Measurements from ENCODE around the gene BHLHE40. TPM values are rescaled to one million over a fixed set of nuclear protein-coding genes. Genes with fewer than 3 reads are reported as not detected.

Gene BHLHE40
- total and polyA plus RNA-seq, 2 of the 13 experiments (the other 11 are each of a cell fraction or from before 2014, with no cell fraction given), result 1.8 to 51.0 TPM

- TF ChIP-seq BATF2 (CRISPR knock-in tag; IDR thresholded peaks at IDR 0.05) (no peak), KLF6 (CRISPR knock-in tag; IDR thresholded peaks at IDR 0.05) (peak; percentile 91), ZNF816 (CRISPR knock-in tag; IDR thresholded peaks at IDR 0.05; ENCODE audit: borderline replicate concordance) (peak; percentile 98; the same call in 1 of the 2 replicates), MED13 (CRISPR knock-in tag; IDR thresholded peaks at IDR 0.05) (peak; percentile 95), MTERF4 (CRISPR knock-in tag; IDR thresholded peaks at IDR 0.05) (peak; percentile 96), ZMAT3 (CRISPR knock-in tag; conservative IDR thresholded peaks at IDR 0.05) (peak; percentile 97), FOSL2 (CRISPR knock-in tag; IDR thresholded peaks at IDR 0.05) (peak; percentile 93), ZNF205 (CRISPR knock-in tag; IDR thresholded peaks at IDR 0.05) (peak; percentile 94), PRMT3 (CRISPR knock-in tag; IDR thresholded peaks at IDR 0.05; ENCODE audit: borderline replicate concordance, low read depth) (peak; percentile 80; the same call in 1 of the 2 replicates), MTA1 (CRISPR knock-in tag; IDR thresholded peaks at IDR 0.05; ENCODE audit: borderline replicate concordance) (peak; percentile 99; the same call in 1 of the 2 replicates), HHEX (CRISPR knock-in tag; IDR thresholded peaks at IDR 0.05) (peak; percentile 71; the same call in 1 of the 2 replicates), ZNF207 (IDR thresholded peaks at IDR 0.05; ENCODE audit: borderline replicate concordance) (no peak), ZNF335 (CRISPR knock-in tag; IDR thresholded peaks at IDR 0.05) (peak; percentile 88; the same call in 1 of the 2 replicates), ZFP41 (CRISPR knock-in tag; IDR thresholded peaks at IDR 0.05; ENCODE audit: borderline replicate concordance) (peak; percentile 86; the same call in 1 of the 2 replicates), GABPB1 (CRISPR knock-in tag; IDR thresholded peaks at IDR 0.05) (peak; percentile 91), ZNF350 (CRISPR knock-in tag; IDR thresholded peaks at IDR 0.05; ENCODE audit: borderline replicate concordance, low read depth) (peak; percentile 100), KDM4B (CRISPR knock-in tag; IDR thresholded peaks at IDR 0.05) (peak; percentile 98), NFE2 (CRISPR knock-in tag; IDR thresholded peaks at IDR 0.05) (no peak), IRF2 (CRISPR knock-in tag; IDR thresholded peaks at IDR 0.05) (peak; percentile 99), ZNF329 (CRISPR knock-in tag; IDR thresholded peaks at IDR 0.05; ENCODE audit: low read depth) (peak; percentile 93), CENPBD1 (CRISPR knock-in tag; IDR thresholded peaks at IDR 0.05; ENCODE audit: borderline replicate concordance, low read depth) (no peak), HBP1 (CRISPR knock-in tag; IDR thresholded peaks at IDR 0.05; ENCODE audit: low read depth) (peak; percentile 74; the same call in 1 of the 2 replicates), NFKB2 (CRISPR knock-in tag; IDR thresholded peaks at IDR 0.05; ENCODE audit: borderline replicate concordance) (peak; percentile 95; the same call in 1 of the 2 replicates), NR2F6 (IDR thresholded peaks at IDR 0.05) (peak; percentile 82), NR2F6 (CRISPR knock-in tag; IDR thresholded peaks at IDR 0.05) (peak; percentile 98), ZFP36L2 (CRISPR knock-in tag; IDR thresholded peaks at IDR 0.05) (no peak), ZFX (CRISPR knock-in tag; IDR thresholded peaks at IDR 0.05; ENCODE audit: low read depth) (peak; percentile 92), EHMT2 (IDR thresholded peaks at IDR 0.05; ENCODE audit: borderline replicate concordance, low read depth, low read length) (no peak)
These were observed 7.7 kb downstream of the BHLHE40 start (continued) for GRCh38 chr3:4986782-4987537.
